ENCODE results near the gene PLCH1. TPM values are rescaled to one million over a fixed set of nuclear protein-coding genes. Genes with fewer than 3 reads are reported as not detected.

PLCH1 gene
- total and polyA plus RNA-seq, 2 of the 13 experiments (the other 11 are each of a cell fraction or from before 2014, with no cell fraction given), result 2.0 to 3.0 TPM

DNA sequence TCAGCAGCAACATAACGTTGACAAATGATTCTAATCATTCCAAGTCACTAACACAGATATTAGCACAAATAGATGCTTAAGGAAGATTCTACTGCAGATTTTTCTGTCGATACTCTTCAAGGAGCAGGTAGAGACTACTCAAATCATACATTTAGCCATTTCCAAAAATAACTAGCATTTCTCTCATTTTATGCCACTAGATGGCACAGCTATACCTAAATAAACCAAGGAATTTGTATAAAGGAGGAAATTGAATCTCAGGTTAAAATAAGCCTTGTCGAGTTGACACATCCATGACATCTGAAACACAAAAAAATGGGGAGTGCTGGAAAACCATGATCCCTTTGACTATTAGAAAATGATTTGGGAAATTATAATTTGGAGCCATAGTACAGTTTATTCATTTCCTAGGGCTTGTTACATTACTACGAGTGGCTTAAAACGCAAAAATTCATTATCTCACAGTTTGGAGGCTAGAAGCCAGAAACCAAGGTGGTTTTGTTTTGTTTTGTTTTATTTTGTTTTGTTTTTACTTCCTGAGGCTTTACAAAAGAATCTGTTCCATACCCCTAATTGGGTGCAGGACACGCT lies 391.9 kb downstream of the PLCH1 start (continued):
- TF ChIP-seq, protein P1, sequence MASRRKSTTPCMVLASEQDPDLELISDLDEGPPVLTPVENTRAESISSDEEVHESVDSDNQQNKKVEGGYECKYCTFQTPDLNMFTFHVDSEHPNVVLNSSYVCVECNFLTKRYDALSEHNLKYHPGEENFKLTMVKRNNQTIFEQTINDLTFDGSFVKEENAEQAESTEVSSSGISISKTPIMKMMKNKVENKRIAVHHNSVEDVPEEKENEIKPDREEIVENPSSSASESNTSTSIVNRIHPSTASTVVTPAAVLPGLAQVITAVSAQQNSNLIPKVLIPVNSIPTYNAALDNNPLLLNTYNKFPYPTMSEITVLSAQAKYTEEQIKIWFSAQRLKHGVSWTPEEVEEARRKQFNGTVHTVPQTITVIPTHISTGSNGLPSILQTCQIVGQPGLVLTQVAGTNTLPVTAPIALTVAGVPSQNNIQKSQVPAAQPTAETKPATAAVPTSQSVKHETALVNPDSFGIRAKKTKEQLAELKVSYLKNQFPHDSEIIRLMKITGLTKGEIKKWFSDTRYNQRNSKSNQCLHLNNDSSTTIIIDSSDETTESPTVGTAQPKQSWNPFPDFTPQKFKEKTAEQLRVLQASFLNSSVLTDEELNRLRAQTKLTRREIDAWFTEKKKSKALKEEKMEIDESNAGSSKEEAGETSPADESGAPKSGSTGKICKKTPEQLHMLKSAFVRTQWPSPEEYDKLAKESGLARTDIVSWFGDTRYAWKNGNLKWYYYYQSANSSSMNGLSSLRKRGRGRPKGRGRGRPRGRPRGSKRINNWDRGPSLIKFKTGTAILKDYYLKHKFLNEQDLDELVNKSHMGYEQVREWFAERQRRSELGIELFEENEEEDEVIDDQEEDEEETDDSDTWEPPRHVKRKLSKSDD (CRISPR knock-in tag; IDR thresholded peaks at IDR 0.05; ENCODE audit: low read depth), result no peak
- no peak for TF ChIP-seq ZSCAN12 (CRISPR knock-in tag; IDR thresholded peaks at IDR 0.05)
- TF ChIP-seq STAG1 (CRISPR knock-in tag; IDR thresholded peaks at IDR 0.05), result peak; percentile 74
- no peak for TF ChIP-seq GTF3A (CRISPR knock-in tag; conservative IDR thresholded peaks at IDR 0.05)
- TF ChIP-seq MXD4 (CRISPR knock-in tag; IDR thresholded peaks at IDR 0.05), result no peak
- TF ChIP-seq, protein P2, sequence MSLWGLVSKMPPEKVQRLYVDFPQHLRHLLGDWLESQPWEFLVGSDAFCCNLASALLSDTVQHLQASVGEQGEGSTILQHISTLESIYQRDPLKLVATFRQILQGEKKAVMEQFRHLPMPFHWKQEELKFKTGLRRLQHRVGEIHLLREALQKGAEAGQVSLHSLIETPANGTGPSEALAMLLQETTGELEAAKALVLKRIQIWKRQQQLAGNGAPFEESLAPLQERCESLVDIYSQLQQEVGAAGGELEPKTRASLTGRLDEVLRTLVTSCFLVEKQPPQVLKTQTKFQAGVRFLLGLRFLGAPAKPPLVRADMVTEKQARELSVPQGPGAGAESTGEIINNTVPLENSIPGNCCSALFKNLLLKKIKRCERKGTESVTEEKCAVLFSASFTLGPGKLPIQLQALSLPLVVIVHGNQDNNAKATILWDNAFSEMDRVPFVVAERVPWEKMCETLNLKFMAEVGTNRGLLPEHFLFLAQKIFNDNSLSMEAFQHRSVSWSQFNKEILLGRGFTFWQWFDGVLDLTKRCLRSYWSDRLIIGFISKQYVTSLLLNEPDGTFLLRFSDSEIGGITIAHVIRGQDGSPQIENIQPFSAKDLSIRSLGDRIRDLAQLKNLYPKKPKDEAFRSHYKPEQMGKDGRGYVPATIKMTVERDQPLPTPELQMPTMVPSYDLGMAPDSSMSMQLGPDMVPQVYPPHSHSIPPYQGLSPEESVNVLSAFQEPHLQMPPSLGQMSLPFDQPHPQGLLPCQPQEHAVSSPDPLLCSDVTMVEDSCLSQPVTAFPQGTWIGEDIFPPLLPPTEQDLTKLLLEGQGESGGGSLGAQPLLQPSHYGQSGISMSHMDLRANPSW (CRISPR knock-in tag; IDR thresholded peaks at IDR 0.05; ENCODE audit: borderline replicate concordance), result no peak
- no peak for TF ChIP-seq KMT2A (CRISPR knock-in tag; IDR thresholded peaks at IDR 0.05)
- no peak for TF ChIP-seq POGZ (CRISPR knock-in tag; IDR thresholded peaks at IDR 0.05)

Measured in HepG2 (cell line).